H9 (cell line): Measurements from ENCODE around the gene MYOD1. TPM values are rescaled to one million over a fixed set of nuclear protein-coding genes. Genes with fewer than 3 reads are reported as not detected.

Experiments used
- DNase-seq: peaks from one replicate; pipeline ENCODE4 v3.0.0-alpha.2; 2017
- H2AFZ ChIP-seq: one replicate; pipeline ENCODE4 v1.6.1; 2013; ENCODE audit warnings: mild to moderate bottlenecking, low read length, control low read depth, moderate library complexity
- H2AK5ac ChIP-seq: 2 replicates; pipeline ENCODE4 v1.6.1; 2013; ENCODE audit warnings: low read length, control low read depth, mixed read lengths; ENCODE audit not compliant: insufficient read length
- H2BK120ac ChIP-seq: one replicate; pipeline ENCODE4 v1.6.1; 2013; ENCODE audit warnings: low read depth, mild to moderate bottlenecking, low read length, control low read depth, inconsistent platforms; ENCODE audit not compliant: poor library complexity, severe bottlenecking
- H2BK12ac ChIP-seq: 2 replicates; pipeline ENCODE4 v1.6.1; 2013; ENCODE audit warnings: low read length, control low read depth, mixed read lengths, low read depth; ENCODE audit not compliant: insufficient read length
- H2BK15ac ChIP-seq: 2 replicates; pipeline ENCODE4 v1.6.1; 2013; ENCODE audit warnings: low read depth, low read length, control low read depth
- H2BK20ac ChIP-seq: one replicate; pipeline ENCODE4 v1.6.1; 2013; ENCODE audit warnings: low read depth, mild to moderate bottlenecking, low read length, control low read depth, inconsistent platforms; ENCODE audit not compliant: poor library complexity, severe bottlenecking
- H2BK5ac ChIP-seq: 2 replicates; pipeline ENCODE4 v1.6.1; 2013; ENCODE audit warnings: low read length, control low read depth, mixed read lengths; ENCODE audit not compliant: insufficient read length
- H3K14ac ChIP-seq: 2 replicates; pipeline ENCODE4 v1.6.1; 2013; ENCODE audit warnings: low read length, control low read depth; ENCODE audit not compliant: insufficient read depth
- H3K18ac ChIP-seq: 2 replicates; pipeline ENCODE4 v1.6.1; 2013; ENCODE audit warnings: low read depth, mild to moderate bottlenecking, mixed read lengths, low read length, control low read depth; ENCODE audit not compliant: insufficient read length
- H3K23ac ChIP-seq: 2 replicates; pipeline ENCODE4 v1.6.1; 2013; ENCODE audit warnings: low read length, control low read depth, mixed read lengths, low read depth; ENCODE audit not compliant: insufficient read length
- H3K23me2 ChIP-seq: 2 replicates; pipeline ENCODE4 v1.6.1; 2013; ENCODE audit warnings: low read depth, mild to moderate bottlenecking, mixed read lengths, low read length, control low read depth; ENCODE audit not compliant: insufficient read length, poor library complexity, severe bottlenecking
- H3K27ac ChIP-seq: 2 replicates; pipeline ENCODE4 v1.5.1; 2013; ENCODE audit warnings: low read length, control low read depth, mixed read lengths, low read depth; ENCODE audit not compliant: insufficient read length
- H3K27me3 ChIP-seq: 2 replicates; pipeline ENCODE4 v1.6.1; 2013; ENCODE audit warnings: low read length, control low read depth, inconsistent platforms; ENCODE audit not compliant: insufficient read depth
- H3K4ac ChIP-seq: 2 replicates; pipeline ENCODE4 v1.6.1; 2013; ENCODE audit warnings: low read depth, mild to moderate bottlenecking, control low read depth, inconsistent platforms, low read length, moderate library complexity
- H3K4me1 ChIP-seq: 2 replicates; pipeline ENCODE4 v1.6.1; 2013; ENCODE audit warnings: low read length, control low read depth, inconsistent platforms; ENCODE audit not compliant: insufficient read depth
- H3K4me2 ChIP-seq: 2 replicates; pipeline ENCODE4 v1.6.1; 2013; ENCODE audit warnings: low read length, control low read depth, mixed read lengths; ENCODE audit not compliant: insufficient read length, insufficient read depth
- H3K56ac ChIP-seq: 2 replicates; pipeline ENCODE4 v1.6.1; 2013; ENCODE audit warnings: low read depth, mild to moderate bottlenecking, mixed read lengths, low read length, control low read depth; ENCODE audit not compliant: insufficient read length
- H3K79me1 ChIP-seq: 2 replicates; pipeline ENCODE4 v1.6.1; 2013; ENCODE audit warnings: low read depth, mild to moderate bottlenecking, moderate library complexity, low read length, control low read depth, inconsistent platforms; ENCODE audit not compliant: insufficient read depth, poor library complexity, severe bottlenecking
- H3K79me2 ChIP-seq: 2 replicates; pipeline ENCODE4 v1.6.1; 2013; ENCODE audit warnings: low read length, control low read depth, inconsistent platforms; ENCODE audit not compliant: insufficient read depth
- H3K9ac ChIP-seq: 2 replicates; pipeline ENCODE4 v1.6.1; 2013; ENCODE audit warnings: low read length, control low read depth, mixed read lengths; ENCODE audit not compliant: insufficient read length; ENCODE audit errors: extremely low read depth
- H3K9me3 ChIP-seq: one replicate; pipeline ENCODE4 v1.6.1; 2013; ENCODE audit warnings: low read depth, low read length, inconsistent platforms; ENCODE audit not compliant: control insufficient read depth
- H3T11ph ChIP-seq: one replicate; pipeline ENCODE4 v1.6.1; 2013; ENCODE audit warnings: mild to moderate bottlenecking, low read length, control low read depth, inconsistent platforms
- H4K20me1 ChIP-seq: one replicate; pipeline ENCODE4 v1.6.1; 2013; ENCODE audit not compliant: control insufficient read depth, insufficient read length, insufficient read depth
- H4K5ac ChIP-seq: 2 replicates; pipeline ENCODE4 v1.6.1; 2013; ENCODE audit warnings: low read depth, mild to moderate bottlenecking, mixed read lengths, low read length, control low read depth; ENCODE audit not compliant: insufficient read length
- H4K8ac ChIP-seq: replicated peaks from 2 replicates; pipeline ENCODE4 v1.6.1; 2013; ENCODE audit warnings: low read length, control low read depth, mixed read lengths, low read depth; ENCODE audit not compliant: insufficient read length
- H4K91ac ChIP-seq: 2 replicates; pipeline ENCODE4 v1.6.1; 2013; ENCODE audit warnings: low read depth, mild to moderate bottlenecking, moderate library complexity, mixed read lengths, low read length, control low read depth; ENCODE audit not compliant: insufficient read length
- H3K27ac Mint-ChIP-seq, 3 experiments: 2 replicates in 2 of 3; 3 replicates in 1 of 3; pipeline ENCODE4 v1.8.0; 2020 to 2021; ENCODE audit warnings: mixed read lengths in 3 of 3, mild to moderate bottlenecking in 1 of 3, moderate library complexity in 1 of 3
- H3K27me3 Mint-ChIP-seq: 2 replicates; pipeline ENCODE4 v1.8.0; 2021; ENCODE audit warnings: low read depth, mild to moderate bottlenecking, moderate library complexity, mixed read lengths
- H3K36me3 Mint-ChIP-seq, 3 experiments: 2 replicates in 2 of 3; 3 replicates in 1 of 3; pipeline ENCODE4 v1.8.0; 2020 to 2021; ENCODE audit warnings: low read depth in 3 of 3, mixed read lengths in 3 of 3; ENCODE audit not compliant: insufficient read depth in 1 of 3
- H3K4me1 Mint-ChIP-seq, 2 experiments: 2 replicates each; pipeline ENCODE4 v1.8.0; 2020; ENCODE audit warnings: mixed read lengths in 2 of 2
- H3K4me3 Mint-ChIP-seq, 2 experiments: 2 replicates in 1 of 2; 3 replicates in 1 of 2; pipeline ENCODE4 v1.8.0; 2020 to 2021; ENCODE audit warnings: mild to moderate bottlenecking in 2 of 2, mixed read lengths in 2 of 2, moderate library complexity in 1 of 2
- H3K9me3 Mint-ChIP-seq, 2 experiments: 2 replicates in 1 of 2; 3 replicates in 1 of 2; pipeline ENCODE4 v1.8.0; 2020; ENCODE audit warnings: mild to moderate bottlenecking in 2 of 2, mixed read lengths in 2 of 2, moderate library complexity in 1 of 2
- CTCF ChIP-seq: fragments of 200-600 bp; sonication (generic); conservative IDR thresholded peaks from 3 replicates; pipeline ENCODE4 v1.8.0; 2021; ENCODE audit warnings: antibody characterized with exemption, mild to moderate bottlenecking
- WGBS: extraction: QIAGEN DNeasy Blood & Tissue Kit; methylation state at CpG from one replicate; pipeline ENCODE4 v1.1.7; 2013; ENCODE audit warnings: missing lambda C conversion rate, low lambda C conversion rate, mixed read lengths; ENCODE audit not compliant: insufficient read length; ENCODE audit errors: extremely low coverage; 5-methylcytosine and 5-hydroxymethylcytosine counted together
- total RNA-seq: library from RNA; stranded (reverse); gene quantifications from 2 replicates; pipeline ENCODE4 v1.2.1, GENCODE V29; 2021

The MYOD1 gene
- total RNA-seq, 1 experiment from 2014 or later, result not detected

GRCh38 chr11:17748044-17748443 lies 28.7 kb downstream of the MYOD1 start:
- Histone ChIP-seq H4K20me1 (no peaks in the 10 kb centered on the region), H3K4ac (no peak overlapping the region), H2AFZ (no peak overlapping the region), H3K27ac (no peak overlapping the region), H3K79me1 (no peaks in the 10 kb centered on the region), H2BK15ac (no peak overlapping the region), H2BK12ac (no peak overlapping the region), H4K8ac (no peak overlapping the region), H3K4me2 (no peak overlapping the region), H3K14ac (peak overlapping the region; percentile 29; the same call in 1 of the 2 replicates), H3K23me2 (no peaks in the 10 kb centered on the region), H3K56ac (no peak overlapping the region), H3K4me1 (no peaks in the 10 kb centered on the region), H4K5ac (no peak overlapping the region), H3K23ac (no peak overlapping the region), H3K18ac (no peak overlapping the region), H3K27me3 (no peaks in the 10 kb centered on the region), H2BK5ac (no peak overlapping the region), H3K9ac (no peak overlapping the region), H4K91ac (no peak overlapping the region), H3K9me3 (no peaks in the 10 kb centered on the region), H2BK20ac (no peak overlapping the region), H3T11ph (no peak overlapping the region), H2AK5ac (no peak overlapping the region), H3K79me2 (no peaks in the 10 kb centered on the region), H2BK120ac (no peak overlapping the region)
- Mint-ChIP-seq H3K4me3 (no peak overlapping the region), H3K27me3 (peaks cover 20% of the 10 kb centered on the region), H3K4me1 (no peaks in the 10 kb centered on the region), H3K36me3 (no peaks in the 10 kb centered on the region), H3K27ac (no peak overlapping the region), H3K9me3 (no peaks in the 10 kb centered on the region)
- no CpG with 5 or more reads among the region's 8 CpGs for WGBS
- TF ChIP-seq CTCF, result no peak
- no peak for DNase-seq
